Measurements from ENCODE around the gene RNF223.
"Not testable (repeated sequence)": the region's sequence is repeated elsewhere in the genome, so short reads cannot be mapped to it uniquely, and the experiment has no call there.

The RNF223 gene

GRCh38 chr1:1085911-1086841 is 12.1 kb upstream of the RNF223 start:
- no peak for DNase-seq

- DNase-seq = no peak
Measured at GRCh38 chr1:1085171-1085841, 11.2 kb upstream of the RNF223 start.

GRCh38 chr1:1084372-1085170 is 10.5 kb upstream of the RNF223 start:
- no peak for DNase-seq

- no peak for DNase-seq
Measured at GRCh38 chr1:1083416-1084371, 9.6 kb upstream of the RNF223 start.

- no peak for DNase-seq
Measured at GRCh38 chr1:1082776-1083415, 8.8 kb upstream of the RNF223 start.

GRCh38 chr1:1082239-1082775 is 8.2 kb upstream of the RNF223 start:
- DNase-seq = no peak

- DNase-seq = no peak
Measured at GRCh38 chr1:1081311-1082238, 7.5 kb upstream of the RNF223 start.

- no peak for DNase-seq
Measured at GRCh38 chr1:1080951-1081310, 6.8 kb upstream of the RNF223 start.

GRCh38 chr1:1080122-1080757 is 6.1 kb upstream of the RNF223 start:
- DNase-seq = no peak

GRCh38 chr1:1079408-1080121 is 5.5 kb upstream of the RNF223 start:
- DNase-seq = peak in 1 of 2 experiments; percentile 39

GRCh38 chr1:1077396-1077795 is 3.3 kb upstream of the RNF223 start:
- DNase-seq = not testable (repeated sequence)

GRCh38 chr1:1075148-1075935 is 1.2 kb upstream of the RNF223 start:
- DNase-seq = no peak

GRCh38 chr1:1074631-1075147 is 583 bp upstream of the RNF223 start:
- no peak for DNase-seq

GRCh38 chr1:1072849-1073742 is 1.0 kb downstream of the RNF223 start:
- no peak for DNase-seq

- no peak for DNase-seq
Measured at GRCh38 chr1:1072299-1072848, 1.7 kb downstream of the RNF223 start.

- no peak for DNase-seq
Measured at GRCh38 chr1:1071486-1072298, 2.4 kb downstream of the RNF223 start.

All from NCI-H2081 (cell line).